Epithelial cell of proximal tubule (primary cell): ENCODE results near the gene RSAD1. TPM values are rescaled to one million over a fixed set of nuclear protein-coding genes. Genes with fewer than 3 reads are reported as not detected.

Source experiments
- DNase-seq: peaks from one replicate; pipeline ENCODE4 v3.0.0-alpha.2; 2011; ENCODE audit warnings: low read depth
- H3K4me3 ChIP-seq: 2 replicates; pipeline ENCODE4 v1.5.1; 2011; ENCODE audit warnings: low read depth, mild to moderate bottlenecking, low read length
- CTCF ChIP-seq: conservative IDR thresholded peaks from 2 replicates; pipeline ENCODE4 v1.5.1; 2012; ENCODE audit warnings: low read depth, mild to moderate bottlenecking, low read length
- total RNA-seq: library from RNA; depleted of rRNA; stranded (reverse); fragments of >200 nt; gene quantifications from 2 replicates; pipeline ENCODE4 v1.2.3, GENCODE V29; 2015

Gene RSAD1
- total RNA-seq, 1 donor from 2014 or later: 17.1 TPM

DNA sequence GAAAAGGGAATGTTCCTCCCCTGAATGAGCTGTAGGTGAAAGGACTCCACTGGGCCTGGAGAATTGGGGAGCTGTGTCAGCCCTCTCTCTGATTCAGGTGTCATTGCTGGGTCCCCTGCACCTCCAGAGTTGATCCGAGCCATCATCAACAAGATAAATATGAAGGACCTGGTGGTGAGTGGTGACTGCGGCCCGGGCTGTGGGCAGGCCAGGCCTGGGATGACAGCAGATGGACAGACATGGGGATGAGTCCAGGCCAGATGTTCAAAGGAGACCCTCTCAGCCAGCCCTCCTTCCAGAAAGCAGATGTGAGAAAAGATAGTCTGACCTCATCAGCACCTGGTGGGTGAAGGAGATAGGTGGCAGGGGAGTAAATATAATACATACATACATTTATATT, 14.5 kb upstream of the RSAD1 start:
- H3K4me3 ChIP-seq: no peak overlapping the region
- TF ChIP-seq CTCF: no peak
- DNase-seq: no peak

- no peak for DNase-seq
- H3K4me3 ChIP-seq: no peak overlapping the region
- TF ChIP-seq CTCF: no peak
Observed at GRCh38 chr17:50464736-50465135, 13.9 kb upstream of the RSAD1 start.

GRCh38 chr17:50465171-50465570, 13.5 kb upstream of the RSAD1 start:
- no peak for TF ChIP-seq CTCF
- no peak for DNase-seq
- no peak overlapping the region for H3K4me3 ChIP-seq

DNA sequence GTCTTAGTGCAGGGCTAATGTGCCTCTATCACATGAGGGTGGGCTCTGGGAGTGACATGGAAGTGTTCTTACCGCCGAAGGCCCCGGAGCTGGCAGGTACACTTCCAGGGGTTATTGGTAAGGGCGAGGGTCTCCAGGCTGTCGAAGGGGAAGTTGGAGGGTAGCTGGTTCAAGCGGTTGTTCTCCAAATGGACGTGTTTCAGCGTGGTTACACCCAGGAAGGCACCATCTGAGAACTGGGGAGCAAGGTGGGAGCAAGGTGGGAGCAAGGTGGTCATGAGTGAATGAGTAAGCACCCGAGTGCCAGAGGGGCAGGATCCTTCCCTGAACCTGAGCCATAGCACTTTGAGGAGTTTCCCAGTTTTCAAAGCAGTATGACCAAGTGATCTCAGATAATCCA, 13.0 kb upstream of the RSAD1 start:
- no peak for DNase-seq
- H3K4me3 ChIP-seq: no peak overlapping the region
- TF ChIP-seq CTCF: no peak

GRCh38 chr17:50466371-50467113, 12.1 kb upstream of the RSAD1 start:
- no peak for DNase-seq
- TF ChIP-seq CTCF: no peak
- H3K4me3 ChIP-seq: no peak overlapping the region

DNA sequence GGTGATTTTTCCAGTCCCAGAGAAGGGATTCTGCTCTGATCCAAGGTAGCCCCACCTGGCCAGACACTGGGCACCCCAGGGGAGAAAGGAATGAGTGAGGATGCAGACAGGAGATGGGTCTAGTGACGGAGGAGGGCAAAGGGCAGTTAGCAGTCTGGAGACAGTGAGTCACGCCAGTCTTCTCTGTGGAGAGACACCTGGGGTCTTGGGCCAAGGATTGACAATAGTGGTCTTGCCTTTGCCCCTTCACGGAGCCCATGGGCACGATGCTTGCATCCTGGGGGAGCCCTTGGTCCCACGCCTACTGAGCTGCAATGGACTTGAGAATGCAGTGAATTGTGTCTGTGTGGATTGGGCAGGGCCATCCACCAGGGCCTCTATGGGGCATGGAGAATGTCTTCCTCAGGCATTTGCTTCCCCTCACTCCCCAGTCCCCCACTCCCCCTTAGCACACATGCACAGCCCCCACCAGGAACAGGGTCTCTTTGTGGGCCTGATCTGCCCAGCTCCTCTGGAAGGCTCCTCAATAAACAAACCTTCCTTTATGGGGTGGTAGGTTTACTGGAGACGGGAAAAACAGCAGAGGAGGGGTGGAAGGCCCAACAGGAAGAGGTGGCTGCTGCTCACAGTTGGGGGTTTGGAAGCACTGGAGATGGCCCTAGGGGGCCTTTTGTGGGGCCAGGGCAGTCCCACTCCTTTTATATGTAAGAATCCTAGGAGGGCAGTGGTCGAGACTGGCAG, 11.4 kb upstream of the RSAD1 start:
- H3K4me3 ChIP-seq: no peak overlapping the region
- no peak for DNase-seq
- no peak for TF ChIP-seq CTCF
